MCF 10A (cell line): ENCODE data around the gene BCL11A. TPM values are rescaled to one million over a fixed set of nuclear protein-coding genes. Genes with fewer than 3 reads are reported as not detected.

Source experiments
- BruUV-seq: library from RNA; stranded (reverse); fragments of 400-500 nt; replicated peaks from 2 replicates; lab custom pipeline; 2021; lab: Mats Ljungman, UMichigan
- CTCF ChIA-PET: fragments of 300-600 bp; sonication (Branson Sonifier 250); formaldehyde crosslinking; extraction: SDS; loops from one replicate; lab custom pipeline; 2021; ENCODE audit warnings: antibody characterized with exemption, inconsistent platforms; lab: Yijun Ruan, JAX
- POLR2A ChIA-PET: fragments of 300-600, 350-650 bp; sonication (Branson Sonifier 250); formaldehyde crosslinking; extraction: SDS; loops from one replicate; lab custom pipeline; 2020; ENCODE audit warnings: antibody characterized with exemption, inconsistent platforms; lab: Yijun Ruan, JAX
- DNase-seq: peaks from one replicate; pipeline ENCODE4 v3.0.0-alpha.2; 2018; ENCODE audit not compliant: unreplicated experiment
- H3K27ac Mint-ChIP-seq: one replicate; pipeline ENCODE4 v1.8.0; 2022; ENCODE audit warnings: mild to moderate bottlenecking, low read depth, mixed read lengths; ENCODE audit not compliant: unreplicated experiment
- H3K27me3 Mint-ChIP-seq: one replicate; pipeline ENCODE4 v1.8.0; 2022; ENCODE audit warnings: mixed read lengths; ENCODE audit not compliant: insufficient read depth, unreplicated experiment
- H3K36me3 Mint-ChIP-seq: one replicate; pipeline ENCODE4 v1.8.0; 2022; ENCODE audit warnings: mild to moderate bottlenecking, moderate library complexity, mixed read lengths; ENCODE audit not compliant: insufficient read depth, unreplicated experiment
- H3K4me1 Mint-ChIP-seq: one replicate; pipeline ENCODE4 v1.8.0; 2022; ENCODE audit warnings: mixed read lengths; ENCODE audit not compliant: insufficient read depth, unreplicated experiment
- H3K4me3 Mint-ChIP-seq: one replicate; pipeline ENCODE4 v1.8.0; 2022; ENCODE audit warnings: mild to moderate bottlenecking, moderate library complexity, mixed read lengths; ENCODE audit not compliant: unreplicated experiment
- H3K9me3 Mint-ChIP-seq: one replicate; pipeline ENCODE4 v1.8.0; 2022; ENCODE audit warnings: mixed read lengths; ENCODE audit not compliant: unreplicated experiment
- intact Hi-C: fragments of 100-400 bp; cut with micrococcal nuclease; formaldehyde crosslinking; loops from 2 replicates; pipeline ENCODE4 v1.14.1; 2022
- total RNA-seq: library from RNA; stranded (reverse); gene quantifications from 2 replicates; pipeline ENCODE4 v1.2.3, GENCODE V29; 2022
- TF ChIP-seq, protein P1 (sequence below): fragments of 200-600 bp; IDR thresholded peaks from one replicate; pipeline ENCODE4 v1.8.0; 2022; ENCODE audit warnings: antibody characterized with exemption, mild to moderate bottlenecking; ENCODE audit not compliant: unreplicated experiment

The BCL11A gene
- total RNA-seq, 1 experiment from 2014 or later: 5.3 TPM

DNA sequence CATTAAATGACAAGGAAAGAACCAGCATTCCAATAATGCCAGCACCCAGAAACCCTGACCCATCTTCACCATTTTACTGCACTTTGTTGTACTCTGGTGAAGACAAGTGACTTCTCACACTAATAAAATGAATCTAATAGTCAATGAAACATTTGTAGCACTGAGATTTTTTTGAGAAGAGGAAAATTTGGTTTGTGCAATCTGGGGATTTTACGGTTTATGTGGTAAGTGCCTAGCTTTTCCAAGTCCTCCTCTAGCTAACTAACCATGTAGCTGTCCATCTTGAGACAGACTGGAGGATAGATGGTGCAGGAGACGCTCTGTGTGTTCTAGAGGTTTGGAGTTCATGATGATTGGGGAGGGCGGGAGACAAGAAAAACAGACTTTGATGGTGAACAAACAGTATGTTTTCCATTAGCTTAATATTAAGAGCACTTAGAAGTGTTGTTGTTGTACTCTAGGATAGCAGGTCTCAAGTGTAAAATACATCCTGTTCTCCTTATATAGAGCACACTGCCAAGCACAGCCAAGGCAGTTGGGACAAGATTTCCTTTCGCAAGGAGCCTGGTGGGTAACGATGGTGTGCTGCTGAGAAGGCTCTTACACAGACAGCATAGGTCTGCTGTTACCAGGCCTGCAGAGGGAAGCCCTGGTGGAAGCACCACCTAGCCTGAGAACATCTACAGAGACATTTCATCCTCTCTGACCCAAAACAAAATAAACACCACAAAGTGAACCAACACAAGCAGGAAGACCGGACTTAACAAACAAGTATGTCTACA, 83.7 kb downstream of the BCL11A start:
- no peak overlapping the region for H3K4me3 Mint-ChIP-seq
- no peak overlapping the region for H3K27ac Mint-ChIP-seq
- intact Hi-C loops: no loop called here
- BruUV-seq: no TSS peak
- CTCF ChIA-PET: interaction anchor here (0.6 to 1.1 kb wide), 4 partner anchors 10 to 116 kb away, joined by 3 read pairs; no protein-coding TSS in a partner anchor
- peaks cover 5% of the 10 kb centered on the region for H3K9me3 Mint-ChIP-seq
- H3K27me3 Mint-ChIP-seq: no peaks in the 10 kb centered on the region
- TF ChIP-seq, protein P1, sequence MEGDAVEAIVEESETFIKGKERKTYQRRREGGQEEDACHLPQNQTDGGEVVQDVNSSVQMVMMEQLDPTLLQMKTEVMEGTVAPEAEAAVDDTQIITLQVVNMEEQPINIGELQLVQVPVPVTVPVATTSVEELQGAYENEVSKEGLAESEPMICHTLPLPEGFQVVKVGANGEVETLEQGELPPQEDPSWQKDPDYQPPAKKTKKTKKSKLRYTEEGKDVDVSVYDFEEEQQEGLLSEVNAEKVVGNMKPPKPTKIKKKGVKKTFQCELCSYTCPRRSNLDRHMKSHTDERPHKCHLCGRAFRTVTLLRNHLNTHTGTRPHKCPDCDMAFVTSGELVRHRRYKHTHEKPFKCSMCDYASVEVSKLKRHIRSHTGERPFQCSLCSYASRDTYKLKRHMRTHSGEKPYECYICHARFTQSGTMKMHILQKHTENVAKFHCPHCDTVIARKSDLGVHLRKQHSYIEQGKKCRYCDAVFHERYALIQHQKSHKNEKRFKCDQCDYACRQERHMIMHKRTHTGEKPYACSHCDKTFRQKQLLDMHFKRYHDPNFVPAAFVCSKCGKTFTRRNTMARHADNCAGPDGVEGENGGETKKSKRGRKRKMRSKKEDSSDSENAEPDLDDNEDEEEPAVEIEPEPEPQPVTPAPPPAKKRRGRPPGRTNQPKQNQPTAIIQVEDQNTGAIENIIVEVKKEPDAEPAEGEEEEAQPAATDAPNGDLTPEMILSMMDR: no peak
- peaks cover 9% of the 10 kb centered on the region for H3K4me1 Mint-ChIP-seq
- peaks cover 14% of the 10 kb centered on the region for H3K36me3 Mint-ChIP-seq
- no peak for DNase-seq
- POLR2A ChIA-PET: interaction anchor here (0.7 kb wide), 2 partner anchors 13 to 1162 kb away, joined by 3 to 6 read pairs; no protein-coding TSS in a partner anchor

DNA sequence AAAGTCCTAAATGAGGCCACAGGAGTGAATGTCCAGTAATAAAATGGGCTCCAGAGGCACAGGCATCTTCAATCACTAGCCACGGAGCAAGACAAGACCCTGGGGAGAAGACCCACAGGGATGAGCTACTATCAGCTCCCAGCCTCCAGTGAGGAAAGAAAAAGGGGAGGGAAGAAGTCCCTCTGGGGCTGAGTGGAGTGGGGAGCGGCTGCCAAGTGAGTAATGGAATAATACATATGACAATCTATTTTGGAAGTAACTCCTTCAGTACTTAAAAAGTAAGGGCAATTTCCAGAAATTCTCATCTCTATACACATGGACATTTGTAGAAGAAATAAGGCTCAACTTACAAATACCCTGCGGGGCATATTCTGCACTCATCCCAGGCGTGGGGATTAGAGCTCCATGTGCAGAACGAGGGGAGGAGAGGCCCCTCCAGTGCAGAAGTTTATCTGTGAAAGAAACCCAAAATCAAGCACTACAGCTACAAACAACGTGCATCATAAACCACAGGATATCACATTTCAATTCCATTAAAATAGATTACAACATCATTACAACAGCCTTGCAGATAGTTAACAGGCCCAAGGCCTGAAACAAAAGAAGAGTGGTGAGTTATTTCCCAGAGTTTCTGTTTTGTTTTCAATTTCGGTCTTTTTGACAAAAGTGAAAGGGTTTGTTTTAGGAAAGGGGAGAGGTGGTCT, 84.9 kb downstream of the BCL11A start:
- H3K4me1 Mint-ChIP-seq: peaks cover 9% of the 10 kb centered on the region
- no TSS peak for BruUV-seq
- DNase-seq: peak; percentile 49
- H3K9me3 Mint-ChIP-seq: peaks cover 5% of the 10 kb centered on the region
- TF ChIP-seq, protein P1: no peak
- POLR2A ChIA-PET: interaction anchor here (0.7 kb wide), 1 partner anchor 1161 kb away, joined by 3 read pairs; no protein-coding TSS in a partner anchor
- intact Hi-C loops: no loop called here
- peaks cover 14% of the 10 kb centered on the region for H3K36me3 Mint-ChIP-seq
- H3K4me3 Mint-ChIP-seq: no peak overlapping the region
- peak overlapping the region; percentile 14 for H3K27ac Mint-ChIP-seq
- CTCF ChIA-PET: interaction anchor here (0.9 to 1.0 kb wide), 2 partner anchors 9 to 28 kb away, joined by 3 read pairs; no protein-coding TSS in a partner anchor
- H3K27me3 Mint-ChIP-seq: no peaks in the 10 kb centered on the region

DNA sequence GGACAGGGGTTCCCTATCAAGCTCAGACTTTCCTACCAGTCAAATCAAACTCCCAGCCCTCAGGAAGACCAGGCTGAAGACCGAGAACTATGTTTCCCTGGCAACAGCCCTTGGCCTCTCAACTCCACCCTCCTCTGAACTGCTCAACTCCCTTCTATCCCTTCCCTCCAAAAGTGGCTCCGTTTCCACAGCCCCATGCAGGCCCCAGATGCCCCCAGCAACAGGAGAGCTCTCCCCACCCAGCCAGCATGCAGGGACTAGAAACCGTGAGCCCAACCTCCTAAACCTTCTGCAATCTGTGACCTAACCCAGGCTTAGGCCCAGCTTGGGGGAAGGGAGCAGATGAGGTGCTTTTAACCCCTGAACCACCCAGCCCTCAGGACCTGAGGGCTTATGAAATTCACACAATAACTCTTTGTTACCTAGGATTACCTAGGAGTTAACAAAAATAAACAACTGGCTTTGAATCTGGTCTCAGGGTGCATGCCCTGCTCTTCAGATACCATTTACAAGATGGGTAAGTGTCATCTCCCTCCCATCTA, 87.2 kb downstream of the BCL11A start:
- no peak for DNase-seq
- intact Hi-C loops: no loop called here
- TF ChIP-seq, protein P1: no peak
- H3K9me3 Mint-ChIP-seq: peaks cover 5% of the 10 kb centered on the region
- no peak overlapping the region for H3K27ac Mint-ChIP-seq
- ChIA-PET CTCF (interaction anchor here (0.6 to 0.8 kb wide), 4 partner anchors 18 to 1944 kb away, joined by 3 to 4 read pairs (median 4); no protein-coding TSS in a partner anchor), POLR2A (interaction anchor here (0.6 to 1.2 kb wide), 2 partner anchors 84 to 280 kb away, joined by 3 read pairs; no protein-coding TSS in a partner anchor)
- H3K27me3 Mint-ChIP-seq: no peaks in the 10 kb centered on the region
- no TSS peak for BruUV-seq
- H3K4me1 Mint-ChIP-seq: peaks cover 9% of the 10 kb centered on the region
- peaks cover 26% of the 10 kb centered on the region for H3K36me3 Mint-ChIP-seq
- no peak overlapping the region for H3K4me3 Mint-ChIP-seq
